HG03066 (cell line): ENCODE measurements around the gene FAM184B.

ENCODE experiments used
- ATAC-seq: cut with Tn5 transposase; IDR thresholded peaks from one replicate; pipeline ENCODE4 v1.9.1; 2021; ENCODE audit warnings: low read depth; ENCODE audit not compliant: unreplicated experiment

Gene FAM184B

GRCh38 chr4:17587094-17587822 is 194.2 kb downstream of the FAM184B start:
- no peak for ATAC-seq

- ATAC-seq, result no peak
Observed at GRCh38 chr4:17584521-17585213, 196.8 kb downstream of the FAM184B start.

GRCh38 chr4:17583941-17584340 is 197.5 kb downstream of the FAM184B start:
- ATAC-seq, result no peak

GRCh38 chr4:17583276-17583675 is 198.1 kb downstream of the FAM184B start:
- ATAC-seq, result no peak

- ATAC-seq, result no peak
Observed at GRCh38 chr4:17580969-17581368, 200.5 kb downstream of the FAM184B start.
